Activated T-cell treated with anti-CD3 and anti-CD28 coated beads, Interleukin-2, amount 50 U/mL, for 24 hours (primary cell): Measurements from ENCODE around the gene RPAP2.
"Not testable (repeated sequence)": the region's sequence is repeated elsewhere in the genome, so short reads cannot be mapped to it uniquely, and the experiment has no call there.

ENCODE experiments used
- DNase-seq: peaks from one replicate; pipeline ENCODE4 v3.0.0-alpha.2; 2020
- H3K27ac Mint-ChIP-seq: 2 replicates; pipeline ENCODE4 v1.8.0; 2020; ENCODE audit warnings: mild to moderate bottlenecking, mixed read lengths
- H3K27me3 Mint-ChIP-seq: 2 replicates; pipeline ENCODE4 v1.8.0; 2020; ENCODE audit warnings: mixed read lengths
- H3K36me3 Mint-ChIP-seq: 2 replicates; pipeline ENCODE4 v1.8.0; 2020; ENCODE audit warnings: low read depth, mixed read lengths
- H3K4me1 Mint-ChIP-seq: 2 replicates; pipeline ENCODE4 v1.8.0; 2020; ENCODE audit warnings: low read depth, mixed read lengths
- H3K4me3 Mint-ChIP-seq: 2 replicates; pipeline ENCODE4 v1.8.0; 2020; ENCODE audit warnings: mild to moderate bottlenecking, moderate library complexity, mixed read lengths
- H3K9me3 Mint-ChIP-seq: 2 replicates; pipeline ENCODE4 v1.8.0; 2020; ENCODE audit warnings: mixed read lengths

RPAP2 gene

GRCh38 chr1:92298573-92299476 lies at the start of gene RPAP2, which contains the start of gene GLMN:
Gene RPAP2, plus strand, starts transcription at chr1:92299059. Its CDS starts 15 bp downstream, at chr1:92299074.
Gene GLMN, minus strand, starts transcription at chr1:92298987. Its CDS starts 988 bp downstream, at chr1:92297999.
- Mint-ChIP-seq H3K9me3 (no peaks in the 10 kb centered on the region), H3K27ac (peak within 1 kb of the TSS; percentile 97), H3K4me1 (peaks cover 49% of the 10 kb centered on the region), H3K4me3 (peak within 1 kb of the TSS; percentile 99), H3K27me3 (no peaks in the 10 kb centered on the region), H3K36me3 (peaks cover 76% of the 10 kb centered on the region)
- DNase-seq, result peak; percentile 88

DNA sequence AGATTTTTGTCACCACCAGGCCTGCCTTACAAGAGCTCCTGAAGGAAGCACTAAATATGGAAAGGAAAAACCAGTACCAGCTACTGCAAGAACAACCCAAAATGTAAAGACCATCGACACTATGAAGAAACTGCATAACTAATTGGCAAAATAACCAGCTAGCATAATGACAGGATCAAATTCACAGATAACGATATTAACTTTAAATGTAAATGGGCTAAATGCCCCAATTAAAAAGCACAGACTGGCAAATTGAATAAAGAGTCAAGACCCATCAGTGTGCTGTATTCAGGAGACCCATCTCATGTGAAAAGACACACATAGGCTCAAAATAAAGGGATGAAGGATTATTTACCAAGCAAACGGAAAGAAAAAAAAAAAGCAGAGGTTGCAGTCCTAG lies 44.1 kb upstream of the RPAP2 start:
- Mint-ChIP-seq H3K9me3 (peaks cover 17% of the 10 kb centered on the region), H3K36me3 (peaks cover 91% of the 10 kb centered on the region)
- DNase-seq, H3K4me3 Mint-ChIP-seq, H3K4me1 Mint-ChIP-seq, H3K27me3 Mint-ChIP-seq, H3K27ac Mint-ChIP-seq: not testable (repeated sequence)

DNA sequence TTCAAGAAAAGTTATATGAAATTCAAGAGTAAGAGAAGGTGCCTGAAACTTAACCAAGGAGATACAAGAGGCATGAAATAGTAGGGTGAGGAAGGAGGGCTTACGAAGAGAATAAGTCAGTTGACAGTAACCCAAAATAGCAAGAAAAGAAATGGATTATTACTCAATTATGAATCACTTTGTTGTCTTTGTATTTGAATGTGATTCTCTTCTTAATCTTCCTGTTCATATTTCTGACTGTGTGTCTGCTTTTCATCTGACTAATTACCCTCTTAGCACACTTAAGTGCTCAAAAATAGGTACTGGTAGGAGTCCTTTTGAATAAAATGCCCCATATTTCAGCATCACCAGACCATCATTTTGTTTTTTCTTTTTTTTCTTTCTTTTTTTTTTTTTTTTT lies 39.5 kb upstream of the RPAP2 start:
- Mint-ChIP-seq H3K4me3 (no peak overlapping the region), H3K4me1 (peaks cover 2% of the 10 kb centered on the region), H3K36me3 (peaks cover 98% of the 10 kb centered on the region), H3K27me3 (no peaks in the 10 kb centered on the region), H3K27ac (no peak overlapping the region), H3K9me3 (peaks cover 15% of the 10 kb centered on the region)
- no peak for DNase-seq

DNA sequence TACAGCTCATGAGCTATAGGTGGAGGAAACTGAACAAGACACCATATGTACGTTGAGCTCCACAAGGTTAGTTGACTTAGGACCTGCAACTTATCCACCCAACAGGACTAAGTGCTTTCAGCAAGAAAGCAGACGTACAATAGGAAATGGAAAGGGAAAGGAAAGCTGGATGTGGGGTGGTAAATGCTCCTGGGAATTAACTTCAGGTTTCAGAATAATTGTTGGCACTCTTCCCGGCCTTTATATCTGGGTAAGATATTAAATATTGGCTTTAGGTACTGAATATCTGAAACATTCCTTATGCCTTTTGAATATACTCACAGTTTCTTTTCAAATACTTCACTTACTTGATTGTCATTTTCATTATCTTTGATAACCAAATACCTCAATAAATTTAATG lies 36.3 kb upstream of the RPAP2 start:
- Mint-ChIP-seq H3K9me3 (peaks cover 3% of the 10 kb centered on the region), H3K36me3 (peaks cover 94% of the 10 kb centered on the region), H3K4me1 (peaks cover 2% of the 10 kb centered on the region), H3K27me3 (no peaks in the 10 kb centered on the region), H3K4me3 (no peak overlapping the region), H3K27ac (no peak overlapping the region)
- no peak for DNase-seq

GRCh38 chr1:92273039-92273438 lies 25.8 kb upstream of the RPAP2 start:
- no peak for DNase-seq
- no peaks in the 10 kb centered on the region for H3K27me3 Mint-ChIP-seq
- H3K36me3 Mint-ChIP-seq, result peaks cover 90% of the 10 kb centered on the region

DNA sequence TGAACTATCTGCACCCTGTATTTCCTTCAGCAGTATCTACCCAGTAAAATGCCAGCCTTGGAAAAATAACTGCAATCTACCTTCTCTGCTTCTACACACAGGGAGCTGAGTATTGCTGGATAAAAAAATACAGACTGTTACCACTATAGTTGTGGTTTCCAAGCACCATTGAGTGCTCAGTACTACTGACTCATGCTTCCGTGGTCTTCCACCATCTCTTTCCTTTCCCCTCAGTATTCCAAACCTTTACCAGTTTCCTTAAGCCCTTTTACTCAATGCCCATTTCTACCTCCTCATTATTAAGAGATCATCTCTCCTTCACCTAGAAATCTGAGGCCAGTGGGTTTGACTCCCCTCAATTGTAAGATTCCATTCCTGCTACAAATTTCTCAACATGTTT lies 23.9 kb upstream of the RPAP2 start:
- Mint-ChIP-seq H3K4me3 (no peak overlapping the region), H3K4me1 (peaks cover 3% of the 10 kb centered on the region), H3K27ac (no peak overlapping the region), H3K27me3 (no peaks in the 10 kb centered on the region), H3K36me3 (peaks cover 89% of the 10 kb centered on the region), H3K9me3 (no peaks in the 10 kb centered on the region)
- no peak for DNase-seq

More at GRCh38 chr1:92273039-92273438, 25.8 kb upstream of the RPAP2 start:
- Mint-ChIP-seq H3K4me3 (no peak overlapping the region), H3K9me3 (no peaks in the 10 kb centered on the region), H3K27ac (no peak overlapping the region), H3K4me1 (peaks cover 3% of the 10 kb centered on the region)

DNA sequence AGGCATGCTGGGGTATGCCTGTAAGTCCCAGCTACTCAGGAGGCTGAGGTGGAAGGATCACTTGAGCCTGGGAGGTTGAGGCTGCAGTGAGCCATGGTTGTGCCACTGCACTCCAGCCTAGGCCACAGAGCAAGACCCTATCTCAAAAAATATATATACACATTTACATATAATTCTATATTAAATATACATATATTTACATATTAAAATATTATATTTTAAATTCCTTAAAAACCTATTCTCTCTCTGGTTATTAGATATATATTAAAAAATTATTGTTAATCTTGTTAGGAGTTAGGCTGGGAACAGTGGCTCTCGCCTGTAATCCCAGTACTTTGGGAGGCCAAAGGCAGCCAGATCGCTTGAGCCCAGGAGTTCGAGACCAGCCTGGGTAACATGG lies 22.8 kb upstream of the RPAP2 start:
- H3K4me3 Mint-ChIP-seq, result no peak overlapping the region
- H3K27ac Mint-ChIP-seq, result no peak overlapping the region
- H3K9me3 Mint-ChIP-seq, result no peaks in the 10 kb centered on the region
- peaks cover 3% of the 10 kb centered on the region for H3K4me1 Mint-ChIP-seq
- no peaks in the 10 kb centered on the region for H3K27me3 Mint-ChIP-seq
- no peak for DNase-seq
- peaks cover 94% of the 10 kb centered on the region for H3K36me3 Mint-ChIP-seq

GRCh38 chr1:92277105-92277723 lies 21.6 kb upstream of the RPAP2 start:
- H3K4me1 Mint-ChIP-seq, result peaks cover 6% of the 10 kb centered on the region
- peaks cover 94% of the 10 kb centered on the region for H3K36me3 Mint-ChIP-seq
- no peaks in the 10 kb centered on the region for H3K9me3 Mint-ChIP-seq
- no peak for DNase-seq
- no peak overlapping the region for H3K27ac Mint-ChIP-seq
- H3K27me3 Mint-ChIP-seq, result no peaks in the 10 kb centered on the region
- no peak overlapping the region for H3K4me3 Mint-ChIP-seq

DNA sequence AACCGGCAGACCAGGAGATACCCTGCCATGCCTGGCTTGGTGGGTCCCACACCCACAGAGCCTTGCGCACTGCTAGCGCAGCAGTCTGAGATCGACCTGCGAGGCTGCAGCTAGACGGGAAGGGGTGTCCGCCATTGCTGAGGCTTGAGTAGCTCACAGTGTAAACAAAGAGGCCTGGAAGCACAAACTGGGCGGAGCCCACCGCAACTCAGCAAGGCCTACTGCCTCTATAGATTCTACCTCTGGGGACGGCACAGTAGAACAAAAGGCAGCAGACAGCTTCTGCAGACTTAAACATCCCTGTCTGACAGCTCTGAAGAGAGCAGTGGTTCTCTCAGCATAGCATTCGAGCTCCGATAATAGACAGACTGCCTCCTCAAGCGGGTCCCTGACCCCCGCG lies 19.1 kb upstream of the RPAP2 start:
- not testable (repeated sequence) for H3K27ac Mint-ChIP-seq, H3K27me3 Mint-ChIP-seq, H3K4me3 Mint-ChIP-seq, DNase-seq, H3K9me3 Mint-ChIP-seq
- H3K36me3 Mint-ChIP-seq, result peaks cover 96% of the 10 kb centered on the region
- H3K4me1 Mint-ChIP-seq, result peaks cover 22% of the 10 kb centered on the region

- DNase-seq, H3K27me3 Mint-ChIP-seq, H3K27ac Mint-ChIP-seq, H3K4me3 Mint-ChIP-seq, H3K9me3 Mint-ChIP-seq: not testable (repeated sequence)
- H3K4me1 Mint-ChIP-seq, result peaks cover 19% of the 10 kb centered on the region
- H3K36me3 Mint-ChIP-seq, result peaks cover 98% of the 10 kb centered on the region
These were observed 17.4 kb upstream of the RPAP2 start for GRCh38 chr1:92281411-92281810.

GRCh38 chr1:92291372-92291999 lies 7.4 kb upstream of the RPAP2 start:
- peaks cover 27% of the 10 kb centered on the region for H3K4me1 Mint-ChIP-seq
- H3K9me3 Mint-ChIP-seq, result no peaks in the 10 kb centered on the region
- no peak overlapping the region for H3K4me3 Mint-ChIP-seq
- no peaks in the 10 kb centered on the region for H3K27me3 Mint-ChIP-seq
- no peak for DNase-seq
- peaks cover 80% of the 10 kb centered on the region for H3K36me3 Mint-ChIP-seq
- no peak overlapping the region for H3K27ac Mint-ChIP-seq

DNA sequence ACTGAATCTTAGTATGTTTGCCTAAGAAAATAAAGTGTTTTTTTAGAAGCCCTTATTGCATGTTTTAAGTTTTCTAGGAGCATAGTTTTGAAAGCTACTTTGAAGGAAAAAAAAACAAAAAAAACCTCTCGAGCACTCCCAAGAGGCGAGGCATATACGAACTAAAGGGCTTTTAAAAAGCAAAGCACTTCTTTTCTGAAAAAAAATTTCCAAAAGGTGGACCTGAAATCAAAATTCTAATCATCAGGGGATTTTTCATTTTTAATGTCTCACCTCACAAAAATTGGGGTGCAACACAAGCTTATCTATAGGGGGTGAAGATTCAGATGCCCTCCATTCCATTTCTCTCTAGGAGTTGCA lies 666 bp upstream of the RPAP2 start:
- Mint-ChIP-seq H3K36me3 (peaks cover 78% of the 10 kb centered on the region), H3K4me3 (peak overlapping the region; percentile 99), H3K27ac (peak overlapping the region; percentile 97), H3K9me3 (no peaks in the 10 kb centered on the region), H3K27me3 (no peaks in the 10 kb centered on the region), H3K4me1 (peaks cover 49% of the 10 kb centered on the region)
- DNase-seq, result no peak

DNA sequence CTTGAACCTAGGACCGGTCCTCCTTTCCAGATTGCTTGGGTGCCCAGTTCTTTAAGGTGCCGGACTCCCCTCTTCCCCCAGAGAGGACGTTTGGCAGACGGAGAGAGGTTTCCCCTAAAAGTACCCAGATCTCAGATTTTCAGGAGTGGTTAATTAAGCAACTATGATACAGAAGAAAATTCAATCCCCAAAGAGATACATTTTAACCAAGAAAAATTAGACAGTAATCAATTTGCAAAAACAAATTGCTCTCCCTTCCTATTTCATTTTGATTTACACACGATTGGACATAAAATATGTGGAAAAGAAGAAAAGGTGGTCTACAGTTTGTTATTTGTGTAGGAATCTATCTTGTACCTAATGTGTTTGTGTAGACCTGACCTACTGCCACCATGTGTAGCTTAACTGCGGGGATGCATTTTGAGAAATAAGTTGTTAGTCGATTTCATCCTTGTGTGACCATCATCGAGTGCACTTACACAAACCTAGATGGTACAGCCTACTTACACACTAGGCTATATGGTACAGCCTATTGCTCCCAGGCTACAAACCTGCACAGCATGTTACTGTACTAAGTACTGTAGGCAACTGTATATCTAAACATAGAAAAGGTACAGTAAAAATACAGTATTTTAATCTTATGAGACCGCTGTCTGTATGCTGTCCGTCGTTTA lies 755 bp downstream of the RPAP2 start:
- peaks cover 77% of the 10 kb centered on the region for H3K36me3 Mint-ChIP-seq
- no peaks in the 10 kb centered on the region for H3K9me3 Mint-ChIP-seq
- H3K27me3 Mint-ChIP-seq, result no peaks in the 10 kb centered on the region
- DNase-seq, result no peak
- peaks cover 47% of the 10 kb centered on the region for H3K4me1 Mint-ChIP-seq
- H3K4me3 Mint-ChIP-seq, result peak overlapping the region; percentile 99
- H3K27ac Mint-ChIP-seq, result peak overlapping the region; percentile 97

DNA sequence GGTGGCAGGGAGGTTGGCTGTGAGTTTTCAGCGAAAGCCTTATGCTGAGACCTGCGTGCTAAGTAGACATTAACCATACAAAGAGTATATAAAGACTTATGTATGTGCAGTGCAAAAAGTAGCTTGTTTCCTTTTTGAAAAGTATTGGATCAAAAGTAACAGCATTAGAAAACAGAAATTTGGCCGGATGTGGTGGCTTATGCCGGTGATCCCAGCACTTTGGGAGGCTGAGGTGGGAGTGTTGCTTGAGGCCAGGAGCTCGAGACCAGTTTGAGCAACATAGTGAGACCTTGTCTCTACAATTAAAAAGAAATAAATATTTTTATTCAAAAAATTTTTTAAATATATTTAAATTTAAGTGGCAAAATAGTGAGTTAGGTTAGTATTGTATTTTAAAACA lies 2.2 kb downstream of the RPAP2 start:
- Mint-ChIP-seq H3K27me3 (no peaks in the 10 kb centered on the region), H3K27ac (no peak overlapping the region), H3K4me1 (peaks cover 42% of the 10 kb centered on the region), H3K4me3 (no peak overlapping the region), H3K36me3 (peaks cover 77% of the 10 kb centered on the region), H3K9me3 (no peaks in the 10 kb centered on the region)
- DNase-seq, result no peak
